DOHH2 (cell line): Measurements from ENCODE around the gene RGMB.

Source experiments
- CTCF ChIP-seq: fragments of 200-600 bp; sonication (generic); IDR thresholded peaks from one replicate; pipeline ENCODE4 v1.5.1; 2014; ENCODE audit warnings: antibody characterized with exemption, mild to moderate bottlenecking, low read depth, low read length; ENCODE audit not compliant: poor library complexity, severe bottlenecking
- EZH2phosphoT487 ChIP-seq: fragments of 200-600 bp; sonication (generic); IDR thresholded peaks from 2 replicates; pipeline ENCODE4 v1.6.1; 2017; ENCODE audit warnings: borderline replicate concordance, mild to moderate bottlenecking, antibody characterized with exemption, low read length, moderate library complexity, mixed read lengths

- TF ChIP-seq CTCF, result no peak
- TF ChIP-seq EZH2phosphoT487, result no peak
These were observed 67.5 kb downstream of the RGMB start for GRCh38 chr5:98840946-98841345.
